Measurements from ENCODE around the gene CHN1. TPM values are rescaled to one million over a fixed set of nuclear protein-coding genes. Genes with fewer than 3 reads are reported as not detected.

The CHN1 gene
- total RNA-seq, 1 experiment from 2014 or later: 0.37 TPM

DNA sequence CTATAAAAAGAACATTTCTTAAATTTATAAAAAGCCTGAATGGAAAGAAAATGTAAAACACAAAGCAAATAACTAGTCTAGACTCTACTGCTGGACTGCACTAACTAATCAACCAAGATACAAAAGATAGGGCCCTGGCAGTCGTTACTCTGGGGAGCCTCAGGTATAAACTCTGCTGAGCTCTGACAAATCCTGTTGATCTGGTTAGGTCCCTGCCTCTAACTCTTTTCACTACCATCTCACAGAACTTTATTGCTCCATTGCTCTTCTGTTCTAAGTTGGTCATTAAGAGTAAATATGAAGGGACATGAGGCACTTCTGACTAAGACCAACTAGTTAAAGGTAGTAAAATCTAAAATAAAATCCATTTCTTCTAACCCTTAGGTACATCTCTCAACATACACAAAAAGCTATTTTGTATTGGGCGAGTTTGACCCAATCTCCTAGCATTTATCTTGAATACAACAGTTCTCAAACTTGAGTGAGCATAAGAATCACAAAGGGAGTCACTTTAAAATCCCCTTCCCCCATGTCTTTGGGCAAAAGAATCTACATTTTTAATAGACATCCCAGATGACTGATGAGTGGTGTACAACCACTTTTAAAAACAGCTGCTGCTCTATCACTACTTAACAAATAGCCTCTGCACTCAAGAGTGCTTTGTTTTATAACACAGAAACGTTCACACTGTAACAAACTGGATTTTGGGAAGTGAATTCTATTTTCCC lies 2.5 kb downstream of the CHN1 start:
- H3K4me2 ChIP-seq (ENCODE audit: low read depth, low read length, poor library complexity, severe bottlenecking): no peak overlapping the region
- H3K9me3 ChIP-seq (ENCODE audit: low read length): no peaks in the 10 kb centered on the region
- no peak overlapping the region for H2AFZ ChIP-seq (ENCODE audit: low read length)
- no peak overlapping the region for H3K27ac ChIP-seq (ENCODE audit: low read length)
- no peaks in the 10 kb centered on the region for H3K9me2 ChIP-seq (replicated peaks; ENCODE audit: insufficient read depth, low read length)
- no peak overlapping the region for H3K9ac ChIP-seq (ENCODE audit: low read length)
- no peaks in the 10 kb centered on the region for H4K20me1 ChIP-seq (ENCODE audit: insufficient read depth, low read depth, low read length)
- no peak overlapping the region for H3K4me3 ChIP-seq (ENCODE audit: low read length)
- no peaks in the 10 kb centered on the region; the same call in 1 of the 2 replicates for H3K27me3 ChIP-seq (ENCODE audit: low read length)
- DNase-seq: no peak
- peaks cover 9% of the 10 kb centered on the region; the same call in 1 of the 2 replicates for H3K4me1 ChIP-seq (ENCODE audit: low read length)
- no peaks in the 10 kb centered on the region for H3K36me3 ChIP-seq (ENCODE audit: insufficient read depth, low read length)
- H3K79me2 ChIP-seq (ENCODE audit: low read length): no peaks in the 10 kb centered on the region

DNA sequence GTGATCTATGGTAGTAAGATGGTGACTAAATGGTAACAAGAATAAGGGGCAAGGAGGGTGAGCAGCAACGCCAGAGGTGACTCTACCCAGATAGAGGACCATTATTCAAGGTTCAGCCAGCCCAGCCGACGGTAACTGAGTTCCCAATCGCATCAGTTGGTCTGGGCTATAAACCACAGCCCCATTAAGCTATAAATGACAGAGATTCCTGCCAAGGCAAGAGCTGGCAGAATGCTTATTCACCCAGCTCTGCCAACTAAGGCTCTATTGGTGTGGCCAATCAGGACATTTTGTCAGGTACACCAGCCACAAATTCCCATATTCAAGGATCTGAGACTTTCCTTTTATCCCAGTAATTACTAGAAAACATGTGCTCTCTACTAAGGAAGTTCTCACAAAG lies 3.6 kb downstream of the CHN1 start:
- Histone ChIP-seq H3K4me1 (ENCODE audit: low read length) (peaks cover 9% of the 10 kb centered on the region; the same call in 1 of the 2 replicates), H3K27ac (ENCODE audit: low read length) (no peak overlapping the region), H3K4me3 (ENCODE audit: low read length) (no peak overlapping the region), H3K9me3 (ENCODE audit: low read length) (no peaks in the 10 kb centered on the region), H3K4me2 (ENCODE audit: low read depth, low read length, poor library complexity, severe bottlenecking) (no peak overlapping the region), H4K20me1 (ENCODE audit: insufficient read depth, low read depth, low read length) (no peaks in the 10 kb centered on the region), H3K27me3 (ENCODE audit: low read length) (no peaks in the 10 kb centered on the region; the same call in 1 of the 2 replicates), H3K36me3 (ENCODE audit: insufficient read depth, low read length) (no peaks in the 10 kb centered on the region), H3K79me2 (ENCODE audit: low read length) (no peaks in the 10 kb centered on the region), H3K9ac (ENCODE audit: low read length) (no peak overlapping the region), H2AFZ (ENCODE audit: low read length) (no peak overlapping the region), H3K9me2 (replicated peaks; ENCODE audit: insufficient read depth, low read length) (no peaks in the 10 kb centered on the region)
- DNase-seq: no peak

- H3K9ac ChIP-seq (ENCODE audit: low read length): no peak overlapping the region
Observed at GRCh38 chr2:174997110-174997509, 8.1 kb downstream of the CHN1 start.

DNA sequence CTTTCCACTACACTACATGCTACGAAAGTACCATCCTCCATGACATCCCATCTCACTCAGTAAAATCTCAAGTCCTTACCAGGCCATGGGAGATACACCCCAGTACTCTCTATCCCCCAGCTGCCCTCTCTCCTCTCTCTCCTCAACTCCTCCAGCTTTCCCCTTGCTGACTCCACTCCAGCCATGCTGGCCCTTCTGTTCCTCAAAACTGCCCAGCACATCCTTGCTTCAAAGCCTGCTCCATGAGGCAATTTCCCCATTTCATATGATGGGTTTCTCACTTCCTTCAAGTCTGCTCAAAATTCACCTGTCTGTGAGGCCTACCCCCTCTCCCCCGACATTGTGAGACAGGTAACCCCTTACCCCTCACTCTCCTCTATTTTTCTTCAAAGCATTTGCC lies 8.6 kb downstream of the CHN1 start:
- Histone ChIP-seq H3K4me2 (ENCODE audit: low read depth, low read length, poor library complexity, severe bottlenecking) (no peak overlapping the region), H3K9ac (ENCODE audit: low read length) (no peak overlapping the region), H3K4me3 (ENCODE audit: low read length) (no peak overlapping the region), H3K79me2 (ENCODE audit: low read length) (no peaks in the 10 kb centered on the region), H3K27ac (ENCODE audit: low read length) (no peak overlapping the region), H2AFZ (ENCODE audit: low read length) (no peak overlapping the region), H3K27me3 (ENCODE audit: low read length) (no peaks in the 10 kb centered on the region), H3K9me2 (replicated peaks; ENCODE audit: insufficient read depth, low read length) (no peaks in the 10 kb centered on the region), H3K4me1 (ENCODE audit: low read length) (no peaks in the 10 kb centered on the region), H3K36me3 (ENCODE audit: insufficient read depth, low read length) (no peaks in the 10 kb centered on the region), H3K9me3 (ENCODE audit: low read length) (no peaks in the 10 kb centered on the region), H4K20me1 (ENCODE audit: insufficient read depth, low read depth, low read length) (no peaks in the 10 kb centered on the region)
- DNase-seq: no peak

More at GRCh38 chr2:174997110-174997509, 8.1 kb downstream of the CHN1 start:
- Histone ChIP-seq H3K9me2 (replicated peaks; ENCODE audit: insufficient read depth, low read length) (no peaks in the 10 kb centered on the region), H3K4me3 (ENCODE audit: low read length) (no peak overlapping the region), H3K27me3 (ENCODE audit: low read length) (no peaks in the 10 kb centered on the region), H3K27ac (ENCODE audit: low read length) (no peak overlapping the region), H4K20me1 (ENCODE audit: insufficient read depth, low read depth, low read length) (no peaks in the 10 kb centered on the region), H2AFZ (ENCODE audit: low read length) (no peak overlapping the region), H3K4me2 (ENCODE audit: low read depth, low read length, poor library complexity, severe bottlenecking) (no peak overlapping the region), H3K9me3 (ENCODE audit: low read length) (no peaks in the 10 kb centered on the region), H3K79me2 (ENCODE audit: low read length) (no peaks in the 10 kb centered on the region), H3K4me1 (ENCODE audit: low read length) (no peaks in the 10 kb centered on the region), H3K36me3 (ENCODE audit: insufficient read depth, low read length) (no peaks in the 10 kb centered on the region)
- no peak for DNase-seq

- Histone ChIP-seq H3K4me1 (ENCODE audit: low read length) (no peaks in the 10 kb centered on the region), H3K4me3 (ENCODE audit: low read length) (no peak overlapping the region), H4K20me1 (ENCODE audit: insufficient read depth, low read depth, low read length) (no peaks in the 10 kb centered on the region), H3K9ac (ENCODE audit: low read length) (no peak overlapping the region), H2AFZ (ENCODE audit: low read length) (no peak overlapping the region), H3K79me2 (ENCODE audit: low read length) (no peaks in the 10 kb centered on the region), H3K36me3 (ENCODE audit: insufficient read depth, low read length) (no peaks in the 10 kb centered on the region), H3K9me2 (replicated peaks; ENCODE audit: insufficient read depth, low read length) (no peaks in the 10 kb centered on the region), H3K9me3 (ENCODE audit: low read length) (no peaks in the 10 kb centered on the region), H3K27me3 (ENCODE audit: low read length) (no peaks in the 10 kb centered on the region), H3K4me2 (ENCODE audit: low read depth, low read length, poor library complexity, severe bottlenecking) (no peak overlapping the region), H3K27ac (ENCODE audit: low read length) (no peak overlapping the region)
- DNase-seq: no peak
Observed at GRCh38 chr2:174994381-174994780, 10.8 kb downstream of the CHN1 start.

- Histone ChIP-seq H3K79me2 (ENCODE audit: low read length) (no peaks in the 10 kb centered on the region), H2AFZ (ENCODE audit: low read length) (no peak overlapping the region), H3K36me3 (ENCODE audit: insufficient read depth, low read length) (no peaks in the 10 kb centered on the region), H3K4me2 (ENCODE audit: low read depth, low read length, poor library complexity, severe bottlenecking) (no peak overlapping the region), H3K9ac (ENCODE audit: low read length) (no peak overlapping the region), H3K9me3 (ENCODE audit: low read length) (no peaks in the 10 kb centered on the region), H3K4me3 (ENCODE audit: low read length) (no peak overlapping the region), H3K27ac (ENCODE audit: low read length) (no peak overlapping the region), H4K20me1 (ENCODE audit: insufficient read depth, low read depth, low read length) (no peaks in the 10 kb centered on the region), H3K27me3 (ENCODE audit: low read length) (no peaks in the 10 kb centered on the region), H3K9me2 (replicated peaks; ENCODE audit: insufficient read depth, low read length) (no peaks in the 10 kb centered on the region), H3K4me1 (ENCODE audit: low read length) (no peaks in the 10 kb centered on the region)
- DNase-seq: no peak
Observed at GRCh38 chr2:174992886-174993285, 12.3 kb downstream of the CHN1 start.

GRCh38 chr2:174985614-174986013 lies 19.6 kb downstream of the CHN1 start:
- H3K27me3 ChIP-seq (ENCODE audit: low read length): no peaks in the 10 kb centered on the region
- H3K9me3 ChIP-seq (ENCODE audit: low read length): no peaks in the 10 kb centered on the region
- no peak overlapping the region for H3K27ac ChIP-seq (ENCODE audit: low read length)
- H3K79me2 ChIP-seq (ENCODE audit: low read length): no peaks in the 10 kb centered on the region
- H2AFZ ChIP-seq (ENCODE audit: low read length): no peak overlapping the region
- no peak overlapping the region for H3K4me3 ChIP-seq (ENCODE audit: low read length)
- no peak overlapping the region for H3K4me2 ChIP-seq (ENCODE audit: low read depth, low read length, poor library complexity, severe bottlenecking)
- DNase-seq: no peak
- H3K9ac ChIP-seq (ENCODE audit: low read length): no peak overlapping the region
- H3K4me1 ChIP-seq (ENCODE audit: low read length): no peaks in the 10 kb centered on the region
- H4K20me1 ChIP-seq (ENCODE audit: insufficient read depth, low read depth, low read length): no peaks in the 10 kb centered on the region
- H3K9me2 ChIP-seq (replicated peaks; ENCODE audit: insufficient read depth, low read length): no peaks in the 10 kb centered on the region
- H3K36me3 ChIP-seq (ENCODE audit: insufficient read depth, low read length): no peaks in the 10 kb centered on the region

DNA sequence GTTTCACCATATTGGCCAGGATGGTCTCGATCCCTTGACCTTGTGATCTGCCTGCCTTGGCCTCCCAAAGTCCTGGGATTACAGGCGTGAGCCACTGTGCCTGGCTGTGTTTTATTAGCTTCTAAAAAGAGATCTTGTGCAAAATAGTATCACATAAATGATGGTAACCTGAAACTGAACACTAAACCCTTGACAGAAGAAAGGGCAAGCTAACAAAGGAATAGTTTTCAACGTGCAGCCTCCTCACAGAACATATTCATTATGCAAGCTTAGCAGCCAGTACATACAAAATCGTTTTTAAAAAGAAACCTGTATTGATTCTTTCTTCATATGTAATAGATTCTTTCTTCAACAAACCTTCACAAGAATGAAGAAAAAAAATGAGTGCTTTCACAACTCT lies 20.6 kb downstream of the CHN1 start:
- Histone ChIP-seq H3K27ac (ENCODE audit: low read length) (no peak overlapping the region), H3K9me2 (replicated peaks; ENCODE audit: insufficient read depth, low read length) (no peaks in the 10 kb centered on the region), H3K79me2 (ENCODE audit: low read length) (no peaks in the 10 kb centered on the region), H2AFZ (ENCODE audit: low read length) (no peak overlapping the region), H3K9ac (ENCODE audit: low read length) (no peak overlapping the region), H3K4me1 (ENCODE audit: low read length) (no peaks in the 10 kb centered on the region), H3K4me2 (ENCODE audit: low read depth, low read length, poor library complexity, severe bottlenecking) (no peak overlapping the region), H3K4me3 (ENCODE audit: low read length) (no peak overlapping the region), H4K20me1 (ENCODE audit: insufficient read depth, low read depth, low read length) (no peaks in the 10 kb centered on the region), H3K27me3 (ENCODE audit: low read length) (no peaks in the 10 kb centered on the region), H3K9me3 (ENCODE audit: low read length) (no peaks in the 10 kb centered on the region), H3K36me3 (ENCODE audit: insufficient read depth, low read length) (no peaks in the 10 kb centered on the region)
- no peak for DNase-seq

All from Karpas-422 (cell line).